PC-3 (cell line): ENCODE data around the gene OR52B6.

Source experiments
- EZH2 ChIP-seq: fragments of 300-600 bp; sonication (generic); IDR thresholded peaks from one replicate; pipeline ENCODE4 v1.6.1; 2017; ENCODE audit warnings: antibody characterized with exemption, mild to moderate bottlenecking, low read length; ENCODE audit not compliant: unreplicated experiment
- TF ChIP-seq, protein P1 (sequence below): fragments of 300-600 bp; sonication (generic); conservative IDR thresholded peaks from 2 replicates; pipeline ENCODE4 v1.5.1; 2017; ENCODE audit warnings: antibody characterized with exemption, low read depth, mild to moderate bottlenecking, low read length

DNA sequence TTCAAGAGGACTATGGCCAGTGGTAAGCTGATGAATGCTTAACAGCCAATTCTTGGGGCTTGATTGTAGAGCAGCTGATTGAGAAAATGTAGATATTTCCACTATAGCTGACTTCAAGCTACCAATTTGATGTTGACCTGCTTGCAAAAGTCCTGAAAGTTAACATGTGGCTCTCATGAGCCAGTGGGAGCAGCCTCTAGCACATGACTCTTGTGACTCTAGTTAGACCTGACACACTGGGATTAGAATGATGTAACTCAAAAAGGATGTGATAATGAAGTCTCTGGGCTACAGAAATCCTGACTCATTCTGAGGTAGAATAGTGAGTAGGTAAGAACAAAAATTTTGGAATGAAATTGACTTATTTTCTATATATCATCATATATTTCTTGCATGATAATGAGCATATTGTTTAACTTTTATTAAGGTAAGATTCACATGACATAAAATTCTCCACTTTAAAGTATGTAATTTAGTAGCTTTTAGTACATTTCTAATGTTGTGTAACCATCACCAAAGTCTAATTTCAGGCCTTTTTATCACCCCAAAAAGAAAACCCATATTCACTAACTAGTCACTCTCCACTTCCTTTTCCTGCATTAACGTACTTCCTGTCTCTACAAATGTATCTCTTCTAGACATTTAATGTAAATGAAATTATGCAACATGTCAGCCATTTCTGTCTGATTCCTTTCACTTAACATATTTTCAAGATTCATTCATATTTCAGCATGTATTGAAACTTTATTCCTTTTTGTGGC is 16.2 kb upstream of the OR52B6 start:
- TF ChIP-seq, protein P1, sequence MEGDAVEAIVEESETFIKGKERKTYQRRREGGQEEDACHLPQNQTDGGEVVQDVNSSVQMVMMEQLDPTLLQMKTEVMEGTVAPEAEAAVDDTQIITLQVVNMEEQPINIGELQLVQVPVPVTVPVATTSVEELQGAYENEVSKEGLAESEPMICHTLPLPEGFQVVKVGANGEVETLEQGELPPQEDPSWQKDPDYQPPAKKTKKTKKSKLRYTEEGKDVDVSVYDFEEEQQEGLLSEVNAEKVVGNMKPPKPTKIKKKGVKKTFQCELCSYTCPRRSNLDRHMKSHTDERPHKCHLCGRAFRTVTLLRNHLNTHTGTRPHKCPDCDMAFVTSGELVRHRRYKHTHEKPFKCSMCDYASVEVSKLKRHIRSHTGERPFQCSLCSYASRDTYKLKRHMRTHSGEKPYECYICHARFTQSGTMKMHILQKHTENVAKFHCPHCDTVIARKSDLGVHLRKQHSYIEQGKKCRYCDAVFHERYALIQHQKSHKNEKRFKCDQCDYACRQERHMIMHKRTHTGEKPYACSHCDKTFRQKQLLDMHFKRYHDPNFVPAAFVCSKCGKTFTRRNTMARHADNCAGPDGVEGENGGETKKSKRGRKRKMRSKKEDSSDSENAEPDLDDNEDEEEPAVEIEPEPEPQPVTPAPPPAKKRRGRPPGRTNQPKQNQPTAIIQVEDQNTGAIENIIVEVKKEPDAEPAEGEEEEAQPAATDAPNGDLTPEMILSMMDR = no peak
- no peak for TF ChIP-seq EZH2
